Sigmoid colon (tissue), 4 donors: ENCODE data around the gene NDRG2.

Source experiments
- EP300 ChIP-seq, 4 donors: sonication (generic); formaldehyde crosslinking; IDR thresholded peaks; one replicate each; pipeline ENCODE4 v1.6.1; 2017; ENCODE audit warnings: antibody characterized with exemption in 4 of 4
- POLR2A ChIP-seq, 2 donors: fragments of 450-650 bp; IDR thresholded peaks; one replicate each; pipeline ENCODE4 v1.6.1; 2016; ENCODE audit warnings: antibody characterized with exemption in 2 of 2, mild to moderate bottlenecking in 2 of 2, moderate library complexity in 2 of 2
- POLR2AphosphoS5 ChIP-seq, 4 donors: sonication (generic); formaldehyde crosslinking; IDR thresholded peaks; one replicate each; pipeline ENCODE4 v1.6.1; 2017; ENCODE audit warnings: antibody characterized with exemption in 4 of 4
- TF ChIP-seq, protein P1 (sequence below), 4 experiments: fragments of 450-650 bp in 3 of 4; fragments of 200-600 bp in 1 of 4; IDR thresholded peaks; one replicate each; pipeline ENCODE4 v1.5.1; 2016 to 2019; ENCODE audit warnings: antibody characterized with exemption in 4 of 4, mild to moderate bottlenecking in 3 of 4, moderate library complexity in 2 of 4

DNA sequence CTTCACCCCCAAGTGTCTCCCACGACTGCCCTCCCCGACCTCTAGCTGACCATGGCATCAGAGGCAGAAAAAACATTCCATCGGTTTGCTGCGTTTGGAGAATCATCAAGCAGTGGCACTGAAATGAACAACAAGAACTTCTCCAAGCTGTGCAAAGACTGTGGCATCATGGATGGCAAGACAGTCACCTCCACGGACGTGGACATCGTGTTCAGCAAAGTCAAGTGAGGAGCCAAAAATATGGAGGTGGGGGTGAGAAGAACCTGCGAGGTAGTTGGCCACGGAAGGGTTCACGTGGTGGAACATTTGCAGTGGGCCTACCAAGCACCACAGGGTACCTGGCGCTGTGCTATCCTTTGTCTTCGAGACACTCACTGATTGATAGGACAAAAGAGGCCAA lies 5.7 kb upstream of the NDRG2 start:
- TF ChIP-seq, protein P1, sequence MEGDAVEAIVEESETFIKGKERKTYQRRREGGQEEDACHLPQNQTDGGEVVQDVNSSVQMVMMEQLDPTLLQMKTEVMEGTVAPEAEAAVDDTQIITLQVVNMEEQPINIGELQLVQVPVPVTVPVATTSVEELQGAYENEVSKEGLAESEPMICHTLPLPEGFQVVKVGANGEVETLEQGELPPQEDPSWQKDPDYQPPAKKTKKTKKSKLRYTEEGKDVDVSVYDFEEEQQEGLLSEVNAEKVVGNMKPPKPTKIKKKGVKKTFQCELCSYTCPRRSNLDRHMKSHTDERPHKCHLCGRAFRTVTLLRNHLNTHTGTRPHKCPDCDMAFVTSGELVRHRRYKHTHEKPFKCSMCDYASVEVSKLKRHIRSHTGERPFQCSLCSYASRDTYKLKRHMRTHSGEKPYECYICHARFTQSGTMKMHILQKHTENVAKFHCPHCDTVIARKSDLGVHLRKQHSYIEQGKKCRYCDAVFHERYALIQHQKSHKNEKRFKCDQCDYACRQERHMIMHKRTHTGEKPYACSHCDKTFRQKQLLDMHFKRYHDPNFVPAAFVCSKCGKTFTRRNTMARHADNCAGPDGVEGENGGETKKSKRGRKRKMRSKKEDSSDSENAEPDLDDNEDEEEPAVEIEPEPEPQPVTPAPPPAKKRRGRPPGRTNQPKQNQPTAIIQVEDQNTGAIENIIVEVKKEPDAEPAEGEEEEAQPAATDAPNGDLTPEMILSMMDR (IDR thresholded peaks at IDR 0.05): no peak
- TF ChIP-seq POLR2AphosphoS5 (IDR thresholded peaks at IDR 0.05) (no peak), POLR2A (IDR thresholded peaks at IDR 0.05) (no peak), EP300 (IDR thresholded peaks at IDR 0.05) (no peak)
